H1 (cell line): ENCODE results near the gene RTL5. TPM values are rescaled to one million over a fixed set of nuclear protein-coding genes. Genes with fewer than 3 reads are reported as not detected.

Experiments
- CTBP2 ChIP-seq: IDR thresholded peaks from 2 replicates; pipeline ENCODE4 v1.7.0; 2011; ENCODE audit warnings: borderline replicate concordance, mild to moderate bottlenecking, moderate library complexity, mixed read lengths, low read length; ENCODE audit not compliant: insufficient read depth, insufficient read length
- MAFK ChIP-seq: IDR thresholded peaks from 2 replicates; pipeline ENCODE4 v1.6.1; 2012; ENCODE audit warnings: low read depth, mild to moderate bottlenecking, improper control_type of control experiment, low read length
- TAF7 ChIP-seq: optimal IDR thresholded peaks from 2 replicates; pipeline ENCODE3; 2011; ENCODE audit warnings: low read depth, mild to moderate bottlenecking, inconsistent platforms, low read length, moderate library complexity, borderline replicate concordance
- polyA plus RNA-seq, 7 experiments: library from polyadenylated mRNA; depleted of rRNA in 3 of 7; stranded (reverse) in 5 of 7; unstranded in 2 of 7; fragments of >200 nt in 5 of 7; fragments of 200-250 nt in 2 of 7; gene quantifications; 1 replicate in 5 of 7; 2 replicates in 1 of 7; 4 replicates in 1 of 7; pipeline versions ENCODE4 v1.2.1 to v1.2.3, GENCODE V29; 2011 to 2013; ENCODE audit warnings: missing spikeins in 2 of 7, mixed read lengths in 2 of 7
- total RNA-seq: library from RNA; stranded (reverse); fragmentation: NEBNext Ultra II Directional; extraction: Animal tissue kit (Norgen Biotek cat#: 25700); gene quantifications from 2 replicates; pipeline ENCODE4 v1.2.1, GENCODE V29; 2021

RTL5 gene
- total and polyA plus RNA-seq, 2 of the 8 experiments (the other 6 are each of a cell fraction or from before 2014, with no cell fraction given), result 0.57 to 1.9 TPM

DNA sequence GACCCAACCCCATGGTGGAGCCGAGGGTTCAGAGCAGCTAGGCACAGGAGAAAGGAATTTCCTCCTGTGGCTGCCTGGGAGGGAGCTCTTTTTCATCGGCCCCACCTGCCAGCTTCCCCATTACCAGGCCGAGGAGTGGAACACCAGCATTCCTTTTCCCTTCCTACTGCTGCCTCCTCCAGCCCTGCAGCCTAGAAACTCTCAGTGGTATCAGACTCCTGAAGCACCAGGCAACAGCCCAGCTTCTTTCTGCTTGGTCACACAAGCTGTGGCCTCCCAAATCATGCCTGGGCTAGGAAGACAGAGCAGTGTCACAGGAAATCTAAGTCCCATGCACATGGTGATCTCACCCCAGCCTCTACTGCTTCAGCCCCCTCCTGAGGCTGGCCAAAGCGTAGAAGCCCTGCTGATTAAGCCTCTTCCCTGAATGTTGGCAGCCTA lies 30.1 kb downstream of the RTL5 start (continued):
- TF ChIP-seq TAF7, result no peak
- TF ChIP-seq CTBP2, result no peak
- TF ChIP-seq MAFK, result no peak
